Mucosa of descending colon (tissue), 3 donors: ENCODE results near the gene DSCAM. TPM values are rescaled to one million over a fixed set of nuclear protein-coding genes. Genes with fewer than 3 reads are reported as not detected.

Experiments
- ATAC-seq: fragments of 200-7000 bp; cut with Tn5 transposase; one replicate; pipeline ENCODE4 v1.9.1; 2020; ENCODE audit warnings: mild to moderate bottlenecking, moderate library complexity
- DNase-seq, 3 donors: peaks; one replicate each; pipeline ENCODE4 v3.0.0-alpha.2; 2020
- H3K36me3 ChIP-seq: fragments of 200-600 bp; one replicate; pipeline ENCODE4 v1.8.0; 2021; ENCODE audit warnings: low read depth, mild to moderate bottlenecking
- H3K4me1 ChIP-seq: fragments of 200-600 bp; one replicate; pipeline ENCODE4 v1.8.0; 2021; ENCODE audit warnings: low read depth, mild to moderate bottlenecking
- H3K4me3 ChIP-seq: fragments of 200-600 bp; one replicate; pipeline ENCODE4 v1.8.0; 2021; ENCODE audit warnings: mild to moderate bottlenecking
- H3K9me3 ChIP-seq: fragments of 200-600 bp; one replicate; pipeline ENCODE4 v1.8.0; 2021; ENCODE audit warnings: mild to moderate bottlenecking
- intact Hi-C, 2 donors: fragments of 100-400 bp; cut with DNase I in 1 of 2; cut with micrococcal nuclease in 1 of 2; formaldehyde crosslinking; loops; one replicate each; pipeline versions ENCODE4 v1.11.0 to v1.11.1; 2022; cut with DNase I, micrococcal nuclease
- total RNA-seq, 3 donors: library from RNA; stranded (reverse); fragmentation: NEBNext Ultra II Directional in 2 of 3; extraction: Animal tissue kit (Norgen Biotek cat#: 25700) in 2 of 3; gene quantifications; one replicate each; pipeline versions ENCODE4 v1.2.1 to v1.2.4, GENCODE V29; 2021 to 2023
- TF ChIP-seq, protein P1 (sequence below): fragments of 200-600 bp; IDR thresholded peaks from one replicate; pipeline ENCODE4 v1.8.0; 2022; ENCODE audit warnings: antibody characterized with exemption, mild to moderate bottlenecking
- donor health status: DM: no; HTN: no; CAD: no; lungs with moderate emphysema.
- donor health status: DM: no; HTN: no; CAD: no.
- donor health status: DM: no; HTN: yes; CAD: no.

The DSCAM gene
- total RNA-seq, 3 donors from 2014 or later, result 0.35 TPM; not detected in 2

DNA sequence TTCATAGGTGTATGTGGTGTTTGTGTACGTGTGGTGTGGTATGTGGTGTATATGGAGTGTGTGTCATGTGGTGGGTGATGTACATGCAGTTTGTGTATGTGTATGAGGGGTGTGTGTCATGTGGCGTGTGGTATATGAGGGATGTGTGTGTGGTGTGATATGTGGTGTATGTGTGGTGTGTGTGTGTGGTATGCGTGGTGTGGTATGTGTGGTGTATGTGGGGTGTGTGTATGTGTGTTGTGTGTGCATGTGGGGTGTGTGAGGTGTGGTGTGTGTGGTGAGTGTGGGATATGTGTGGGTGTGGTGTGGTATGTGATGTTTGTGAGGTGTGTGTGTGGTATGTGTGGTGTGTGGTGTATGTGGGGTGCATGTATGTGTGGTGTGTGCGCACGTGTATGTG lies 707.3 kb downstream of the DSCAM start:
- ATAC-seq (no peak), DNase-seq (no peak)
- Histone ChIP-seq H3K4me1 (no peaks in the 10 kb centered on the region), H3K4me3 (no peak overlapping the region), H3K36me3 (no peaks in the 10 kb centered on the region), H3K9me3 (no peaks in the 10 kb centered on the region)
- intact Hi-C loops, result loop anchor here (5.0 to 10.0 kb wide), 2 partner anchors 245 to 933 kb away; no protein-coding TSS in a partner anchor
- TF ChIP-seq, protein P1, sequence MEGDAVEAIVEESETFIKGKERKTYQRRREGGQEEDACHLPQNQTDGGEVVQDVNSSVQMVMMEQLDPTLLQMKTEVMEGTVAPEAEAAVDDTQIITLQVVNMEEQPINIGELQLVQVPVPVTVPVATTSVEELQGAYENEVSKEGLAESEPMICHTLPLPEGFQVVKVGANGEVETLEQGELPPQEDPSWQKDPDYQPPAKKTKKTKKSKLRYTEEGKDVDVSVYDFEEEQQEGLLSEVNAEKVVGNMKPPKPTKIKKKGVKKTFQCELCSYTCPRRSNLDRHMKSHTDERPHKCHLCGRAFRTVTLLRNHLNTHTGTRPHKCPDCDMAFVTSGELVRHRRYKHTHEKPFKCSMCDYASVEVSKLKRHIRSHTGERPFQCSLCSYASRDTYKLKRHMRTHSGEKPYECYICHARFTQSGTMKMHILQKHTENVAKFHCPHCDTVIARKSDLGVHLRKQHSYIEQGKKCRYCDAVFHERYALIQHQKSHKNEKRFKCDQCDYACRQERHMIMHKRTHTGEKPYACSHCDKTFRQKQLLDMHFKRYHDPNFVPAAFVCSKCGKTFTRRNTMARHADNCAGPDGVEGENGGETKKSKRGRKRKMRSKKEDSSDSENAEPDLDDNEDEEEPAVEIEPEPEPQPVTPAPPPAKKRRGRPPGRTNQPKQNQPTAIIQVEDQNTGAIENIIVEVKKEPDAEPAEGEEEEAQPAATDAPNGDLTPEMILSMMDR, result no peak

DNA sequence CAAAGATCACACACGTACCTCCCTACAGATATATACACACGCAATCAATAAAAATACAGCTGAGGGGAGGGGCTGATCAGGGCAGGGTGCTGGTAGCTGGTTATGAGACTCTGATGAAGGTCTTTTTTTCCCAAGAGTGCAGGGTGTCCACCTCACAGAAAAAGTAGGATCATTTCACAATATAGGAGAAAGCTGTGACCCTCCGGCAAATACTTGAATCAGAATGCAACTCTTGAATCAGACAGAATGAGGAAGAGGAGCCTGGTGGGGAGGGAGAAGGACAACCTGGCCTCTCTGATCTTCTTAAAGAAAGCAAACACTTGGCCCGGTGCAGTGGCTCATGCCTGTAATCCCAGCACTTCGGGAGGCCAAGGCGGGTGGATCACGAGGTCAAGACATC lies 710.4 kb downstream of the DSCAM start:
- intact Hi-C loops, result no loop called here
- TF ChIP-seq, protein P1, result no peak
- ATAC-seq (no peak), DNase-seq (no peak)
- Histone ChIP-seq H3K4me1 (no peaks in the 10 kb centered on the region), H3K9me3 (no peaks in the 10 kb centered on the region), H3K4me3 (no peak overlapping the region), H3K36me3 (no peaks in the 10 kb centered on the region)

DNA sequence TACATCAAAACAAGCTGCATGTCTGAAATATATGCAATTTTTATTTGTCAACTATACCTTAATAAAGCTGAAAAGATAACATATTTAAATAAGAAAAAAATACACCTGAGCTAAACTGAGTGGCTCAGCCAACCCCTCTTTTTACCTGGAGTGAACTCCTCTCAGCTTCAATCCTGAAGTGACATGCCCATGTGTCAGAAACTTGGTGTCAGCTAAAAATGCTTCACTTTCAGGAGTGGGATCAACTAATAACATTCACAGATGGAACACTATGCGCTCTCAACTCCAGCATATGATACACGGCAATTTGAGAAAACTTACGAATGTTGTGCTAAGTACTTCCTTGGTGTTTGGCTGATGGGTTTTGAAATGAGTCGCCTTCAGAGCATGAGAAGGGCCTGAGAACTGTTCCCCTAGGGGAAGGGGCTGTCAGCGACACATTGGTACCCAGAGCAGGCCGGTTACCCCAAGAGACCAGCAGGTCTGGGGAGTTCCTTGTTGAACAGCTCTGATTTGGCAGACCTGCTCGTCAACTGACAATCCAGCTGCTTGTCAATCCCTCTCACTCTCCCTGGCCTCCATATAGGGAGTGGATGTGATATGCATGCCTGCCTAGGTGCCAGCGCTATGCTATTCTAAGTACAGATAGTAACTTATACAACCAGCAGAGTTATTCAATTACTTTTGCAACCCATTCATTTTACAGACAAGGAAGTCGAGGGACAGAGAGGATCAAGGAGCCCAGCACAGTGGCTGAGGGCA lies 712.0 kb downstream of the DSCAM start:
- no peak for DNase-seq
- intact Hi-C loops, result no loop called here
- H3K9me3 ChIP-seq, result no peaks in the 10 kb centered on the region
- H3K4me1 ChIP-seq, result no peaks in the 10 kb centered on the region
- ATAC-seq, result no peak
- H3K36me3 ChIP-seq, result no peaks in the 10 kb centered on the region
- H3K4me3 ChIP-seq, result no peak overlapping the region
- TF ChIP-seq, protein P1, result no peak

DNA sequence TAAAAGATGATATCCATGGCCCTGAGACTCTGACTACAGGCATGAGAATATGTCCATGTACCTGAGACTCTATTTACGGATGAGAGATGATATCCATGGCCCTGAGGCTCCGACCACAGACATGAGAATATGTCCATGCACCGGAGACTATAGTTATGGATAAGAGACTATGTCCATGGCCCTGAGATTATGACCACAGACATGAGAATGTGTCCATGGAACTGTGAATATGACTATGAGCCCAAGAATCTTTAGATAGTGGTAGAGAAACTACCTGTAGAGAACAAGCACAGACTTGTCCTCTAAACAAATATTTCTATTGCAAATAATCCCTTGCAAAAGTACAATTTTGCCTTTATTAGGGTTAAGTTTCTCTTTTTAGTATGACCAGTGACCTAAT lies 716.5 kb downstream of the DSCAM start:
- intact Hi-C loops, result no loop called here
- Histone ChIP-seq H3K36me3 (no peaks in the 10 kb centered on the region), H3K4me1 (no peaks in the 10 kb centered on the region), H3K4me3 (no peak overlapping the region), H3K9me3 (no peaks in the 10 kb centered on the region)
- DNase-seq, result no peak
- TF ChIP-seq, protein P1, result no peak
- ATAC-seq, result no peak

DNA sequence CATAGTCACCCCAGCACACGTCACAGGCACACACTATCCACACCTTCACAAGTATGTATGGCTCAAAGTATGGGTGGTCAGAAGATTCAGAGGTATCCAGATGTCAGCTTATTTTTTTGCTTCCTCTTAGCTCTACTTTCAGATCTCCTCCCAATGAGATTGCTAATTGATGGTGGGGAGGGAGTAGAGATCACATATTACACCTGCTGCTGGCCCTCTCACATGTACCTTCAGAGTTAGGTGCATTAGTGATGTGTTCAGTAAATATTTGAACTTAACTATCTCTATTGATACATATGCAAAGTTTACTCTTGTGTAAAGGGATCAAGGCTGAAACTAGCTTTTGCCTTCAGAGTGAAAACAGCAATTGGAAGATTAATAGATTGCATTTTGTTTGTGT lies 717.1 kb downstream of the DSCAM start:
- Histone ChIP-seq H3K9me3 (no peaks in the 10 kb centered on the region), H3K4me3 (no peak overlapping the region), H3K36me3 (no peaks in the 10 kb centered on the region), H3K4me1 (no peaks in the 10 kb centered on the region)
- DNase-seq, result no peak
- no peak for ATAC-seq
- TF ChIP-seq, protein P1, result no peak
- intact Hi-C loops, result loop anchor here in 1 of 2 donors (10.0 kb wide), 1 partner anchor 345 kb away; no protein-coding TSS in a partner anchor
